NCI-H146 (cell line): ENCODE measurements around the gene GPR63.

Experiments used
- DNase-seq: peaks from one replicate; lab custom pipeline; 2025; lab: John Stamatoyannopoulos, UW

GPR63 gene

DNA sequence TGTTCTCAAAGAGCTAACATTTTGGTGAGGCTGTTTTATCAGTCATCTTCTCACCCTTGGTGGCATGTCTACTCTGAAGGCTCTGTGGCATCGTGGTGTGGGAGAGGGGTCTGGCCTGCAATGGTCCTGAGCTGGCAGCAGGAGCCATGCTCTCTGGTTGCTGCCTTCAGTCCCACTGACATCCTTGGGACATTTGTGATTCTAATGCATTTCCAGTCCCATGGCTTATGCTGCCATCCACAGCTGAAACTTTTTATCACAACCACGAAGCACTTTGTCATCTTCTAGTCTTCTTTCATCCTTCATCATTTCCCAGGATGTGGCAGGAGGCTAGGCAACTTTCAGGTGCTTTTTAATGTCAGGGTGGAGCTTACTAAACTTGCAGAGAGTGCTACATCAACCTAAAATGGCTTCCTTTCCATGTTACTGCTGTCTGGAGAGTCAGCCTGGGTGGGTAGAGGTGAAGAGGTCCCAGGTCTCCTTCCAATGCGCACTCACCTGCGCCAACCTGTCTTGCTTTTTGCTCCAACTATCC lies 77.1 kb downstream of the GPR63 start:
- no peak for DNase-seq

- DNase-seq, result no peak
These were observed 82.2 kb downstream of the GPR63 start for GRCh38 chr6:96755096-96755495.

DNA sequence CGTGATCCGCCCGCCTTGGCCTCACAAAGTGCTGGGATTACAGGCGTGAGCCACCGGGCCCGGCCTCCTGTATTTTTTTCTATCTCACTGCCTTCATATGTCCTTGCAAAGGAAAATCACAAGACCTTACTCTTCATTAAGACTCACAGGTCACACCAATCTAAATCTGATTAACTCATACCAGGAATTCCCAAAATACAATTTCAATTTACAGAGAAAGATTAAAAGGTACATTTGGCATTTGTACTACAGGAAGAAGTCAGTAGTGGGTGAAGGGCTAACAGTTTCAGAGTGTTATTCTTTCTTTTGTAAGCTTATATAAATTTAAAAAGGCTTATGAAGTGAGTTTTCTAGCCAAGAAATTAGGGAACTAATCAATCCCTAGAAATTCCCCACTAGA lies 87.4 kb downstream of the GPR63 start:
- no peak for DNase-seq
